Kidney epithelial cell (primary cell): ENCODE data around the gene RNF151. TPM values are rescaled to one million over a fixed set of nuclear protein-coding genes. Genes with fewer than 3 reads are reported as not detected.

Source experiments
- DNase-seq: peaks from one replicate; pipeline ENCODE4 v3.0.0-alpha.2; 2010; ENCODE audit warnings: low read depth
- H3K27me3 ChIP-seq: 2 replicates; pipeline ENCODE4 v1.6.0; 2011; ENCODE audit warnings: low read length; ENCODE audit not compliant: control insufficient read depth, insufficient read depth
- H3K36me3 ChIP-seq: 2 replicates; pipeline ENCODE4 v1.5.1; 2011; ENCODE audit warnings: low read length; ENCODE audit not compliant: control insufficient read depth, insufficient read depth
- H3K4me3 ChIP-seq: 2 replicates; pipeline ENCODE4 v1.5.1; 2011; ENCODE audit warnings: low read depth, mild to moderate bottlenecking, control low read depth, low read length
- total RNA-seq: library from RNA; depleted of rRNA; stranded (reverse); fragments of >200 nt; gene quantifications from 2 replicates; pipeline ENCODE4 v1.2.3, GENCODE V29; 2015
- TF ChIP-seq, protein P1 (sequence below): IDR thresholded peaks from 2 replicates; pipeline ENCODE4 v1.5.1; 2011; ENCODE audit warnings: mild to moderate bottlenecking, moderate library complexity, low read length, control low read depth, inconsistent platforms; ENCODE audit not compliant: insufficient read depth, poor library complexity, severe bottlenecking

RNF151 gene
- total RNA-seq, 1 donor from 2014 or later: not detected

GRCh38 chr16:1976951-1977874, 10.6 kb downstream of the RNF151 start:
- TF ChIP-seq, protein P1, sequence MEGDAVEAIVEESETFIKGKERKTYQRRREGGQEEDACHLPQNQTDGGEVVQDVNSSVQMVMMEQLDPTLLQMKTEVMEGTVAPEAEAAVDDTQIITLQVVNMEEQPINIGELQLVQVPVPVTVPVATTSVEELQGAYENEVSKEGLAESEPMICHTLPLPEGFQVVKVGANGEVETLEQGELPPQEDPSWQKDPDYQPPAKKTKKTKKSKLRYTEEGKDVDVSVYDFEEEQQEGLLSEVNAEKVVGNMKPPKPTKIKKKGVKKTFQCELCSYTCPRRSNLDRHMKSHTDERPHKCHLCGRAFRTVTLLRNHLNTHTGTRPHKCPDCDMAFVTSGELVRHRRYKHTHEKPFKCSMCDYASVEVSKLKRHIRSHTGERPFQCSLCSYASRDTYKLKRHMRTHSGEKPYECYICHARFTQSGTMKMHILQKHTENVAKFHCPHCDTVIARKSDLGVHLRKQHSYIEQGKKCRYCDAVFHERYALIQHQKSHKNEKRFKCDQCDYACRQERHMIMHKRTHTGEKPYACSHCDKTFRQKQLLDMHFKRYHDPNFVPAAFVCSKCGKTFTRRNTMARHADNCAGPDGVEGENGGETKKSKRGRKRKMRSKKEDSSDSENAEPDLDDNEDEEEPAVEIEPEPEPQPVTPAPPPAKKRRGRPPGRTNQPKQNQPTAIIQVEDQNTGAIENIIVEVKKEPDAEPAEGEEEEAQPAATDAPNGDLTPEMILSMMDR: no peak
- H3K36me3 ChIP-seq: peaks cover 6% of the 10 kb centered on the region
- H3K27me3 ChIP-seq: peaks cover 41% of the 10 kb centered on the region
- no peak overlapping the region for H3K4me3 ChIP-seq
- no peak for DNase-seq

GRCh38 chr16:1977875-1978268, 11.2 kb downstream of the RNF151 start:
- peaks cover 48% of the 10 kb centered on the region for H3K27me3 ChIP-seq
- H3K36me3 ChIP-seq: peaks cover 6% of the 10 kb centered on the region
- DNase-seq: no peak
- TF ChIP-seq, protein P1: no peak
- H3K4me3 ChIP-seq: no peak overlapping the region

GRCh38 chr16:1978476-1979120, 11.9 kb downstream of the RNF151 start:
- no peak overlapping the region for H3K4me3 ChIP-seq
- H3K36me3 ChIP-seq: peaks cover 6% of the 10 kb centered on the region
- no peak for DNase-seq
- H3K27me3 ChIP-seq: peaks cover 55% of the 10 kb centered on the region
- TF ChIP-seq, protein P1: no peak

DNA sequence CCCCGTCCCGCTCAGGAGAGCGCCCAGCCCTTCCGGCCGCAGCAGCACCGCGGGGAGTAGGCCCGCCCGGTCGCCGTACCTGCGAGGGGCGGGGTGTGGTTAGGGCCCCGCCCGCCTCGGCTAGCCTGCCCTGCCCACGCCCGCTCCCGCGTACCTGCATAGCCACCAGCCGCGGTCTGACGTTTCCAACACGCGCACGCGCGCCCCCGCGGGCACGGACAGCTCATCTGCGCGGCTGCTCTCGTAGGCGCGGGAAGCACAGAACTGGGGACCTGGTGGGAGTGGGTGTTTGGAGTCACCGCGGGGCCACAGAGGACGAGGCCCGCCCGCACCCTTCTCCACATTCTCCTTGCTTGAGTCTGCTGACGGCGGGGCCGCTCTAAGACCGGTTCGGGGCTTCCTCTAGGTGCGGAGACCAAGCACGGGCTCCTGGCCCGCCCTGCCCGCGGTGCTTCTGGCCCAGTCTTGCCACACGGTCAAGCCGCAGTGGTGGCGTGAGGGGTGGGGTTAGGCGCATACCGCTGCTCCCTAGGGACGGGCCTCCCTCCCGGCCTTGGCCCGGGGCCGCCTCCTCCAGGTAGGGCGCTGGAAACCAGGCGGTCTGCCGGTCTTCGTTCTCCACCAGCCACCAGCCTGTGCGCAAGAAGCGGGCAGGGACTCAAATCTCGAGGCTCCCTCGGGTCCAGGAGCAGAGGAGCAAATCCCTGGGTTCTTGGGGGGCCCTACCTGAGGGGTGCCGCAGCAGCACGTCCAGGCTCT, 12.8 kb downstream of the RNF151 start:
- no peak for DNase-seq
- Histone ChIP-seq H3K27me3 (peaks cover 56% of the 10 kb centered on the region), H3K4me3 (no peak overlapping the region), H3K36me3 (peaks cover 6% of the 10 kb centered on the region)
- TF ChIP-seq, protein P1: no peak

- TF ChIP-seq, protein P1: no peak
- Histone ChIP-seq H3K36me3 (peaks cover 4% of the 10 kb centered on the region), H3K4me3 (no peak overlapping the region), H3K27me3 (peaks cover 56% of the 10 kb centered on the region)
- DNase-seq: no peak
Observed at GRCh38 chr16:1980030-1980769, 13.5 kb downstream of the RNF151 start.
